ENCODE data around the gene MAPK8IP3. TPM values are rescaled to one million over a fixed set of nuclear protein-coding genes. Genes with fewer than 3 reads are reported as not detected.

The MAPK8IP3 gene
- total RNA-seq, 1 experiment from 2014 or later = 77.4 TPM

DNA sequence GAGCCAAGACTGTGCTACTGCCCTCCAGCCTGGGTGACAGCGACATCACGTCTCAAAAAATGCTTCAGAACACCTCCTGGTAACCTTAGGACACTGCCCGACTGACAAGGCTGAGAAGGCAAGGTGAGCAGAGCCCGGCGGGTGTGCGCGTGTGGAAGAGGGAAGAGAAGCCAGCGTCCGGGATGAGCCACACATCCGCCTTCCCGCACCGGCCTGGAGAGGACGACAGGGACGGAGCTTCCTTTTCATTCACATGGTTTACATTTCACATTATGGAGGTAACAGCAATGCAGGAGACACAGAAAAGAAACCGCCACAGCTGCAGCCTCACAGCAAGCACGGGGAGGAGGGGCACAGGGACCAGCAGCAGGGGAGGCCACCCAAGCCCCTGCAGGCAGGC is 104.1 kb downstream of the MAPK8IP3 start:
- intact Hi-C loops (cut with micrococcal nuclease) = no loop called here
- Mint-ChIP-seq H3K9me3 (ENCODE audit: unreplicated experiment) (no peaks in the 10 kb centered on the region), H3K4me1 (ENCODE audit: insufficient read depth, unreplicated experiment) (no peaks in the 10 kb centered on the region), H3K36me3 (ENCODE audit: insufficient read depth, unreplicated experiment) (peaks cover 39% of the 10 kb centered on the region), H3K27me3 (ENCODE audit: insufficient read depth, unreplicated experiment) (no peaks in the 10 kb centered on the region), H3K4me3 (ENCODE audit: unreplicated experiment) (no peak overlapping the region), H3K27ac (ENCODE audit: low read depth, unreplicated experiment) (no peak overlapping the region)
- BruUV-seq (replicated peaks) = no TSS peak
- DNase-seq (ENCODE audit: unreplicated experiment) = no peak
- ChIA-PET CTCF (no interaction called here), POLR2A (no interaction called here)
- TF ChIP-seq, protein P1, sequence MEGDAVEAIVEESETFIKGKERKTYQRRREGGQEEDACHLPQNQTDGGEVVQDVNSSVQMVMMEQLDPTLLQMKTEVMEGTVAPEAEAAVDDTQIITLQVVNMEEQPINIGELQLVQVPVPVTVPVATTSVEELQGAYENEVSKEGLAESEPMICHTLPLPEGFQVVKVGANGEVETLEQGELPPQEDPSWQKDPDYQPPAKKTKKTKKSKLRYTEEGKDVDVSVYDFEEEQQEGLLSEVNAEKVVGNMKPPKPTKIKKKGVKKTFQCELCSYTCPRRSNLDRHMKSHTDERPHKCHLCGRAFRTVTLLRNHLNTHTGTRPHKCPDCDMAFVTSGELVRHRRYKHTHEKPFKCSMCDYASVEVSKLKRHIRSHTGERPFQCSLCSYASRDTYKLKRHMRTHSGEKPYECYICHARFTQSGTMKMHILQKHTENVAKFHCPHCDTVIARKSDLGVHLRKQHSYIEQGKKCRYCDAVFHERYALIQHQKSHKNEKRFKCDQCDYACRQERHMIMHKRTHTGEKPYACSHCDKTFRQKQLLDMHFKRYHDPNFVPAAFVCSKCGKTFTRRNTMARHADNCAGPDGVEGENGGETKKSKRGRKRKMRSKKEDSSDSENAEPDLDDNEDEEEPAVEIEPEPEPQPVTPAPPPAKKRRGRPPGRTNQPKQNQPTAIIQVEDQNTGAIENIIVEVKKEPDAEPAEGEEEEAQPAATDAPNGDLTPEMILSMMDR (IDR thresholded peaks at IDR 0.05; ENCODE audit: unreplicated experiment) = no peak

DNA sequence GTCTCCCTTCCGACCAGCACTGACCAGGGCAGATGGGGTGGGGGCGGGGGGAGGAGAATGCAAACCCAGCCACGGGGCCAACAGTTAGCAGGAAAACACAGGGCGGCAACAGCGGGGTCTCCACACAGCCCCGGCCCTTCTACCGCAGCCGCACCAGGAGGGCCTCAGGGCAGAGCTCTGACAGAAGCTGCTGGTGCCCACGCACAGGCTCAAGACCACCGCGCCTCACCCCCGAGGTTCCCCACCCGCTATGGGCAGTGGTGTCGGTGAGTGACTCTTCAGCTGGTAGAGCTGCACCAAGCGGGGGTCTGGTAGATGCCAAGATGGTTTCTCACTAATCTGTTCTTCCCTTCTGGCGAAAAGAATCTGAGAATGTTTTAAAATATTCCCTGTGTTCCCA is 104.5 kb downstream of the MAPK8IP3 start:
- H3K4me3 Mint-ChIP-seq (ENCODE audit: unreplicated experiment) = no peak overlapping the region
- H3K4me1 Mint-ChIP-seq (ENCODE audit: insufficient read depth, unreplicated experiment) = no peaks in the 10 kb centered on the region
- H3K27me3 Mint-ChIP-seq (ENCODE audit: insufficient read depth, unreplicated experiment) = no peaks in the 10 kb centered on the region
- POLR2A ChIA-PET = no interaction called here
- TF ChIP-seq, protein P1 (IDR thresholded peaks at IDR 0.05; ENCODE audit: unreplicated experiment) = no peak
- H3K27ac Mint-ChIP-seq (ENCODE audit: low read depth, unreplicated experiment) = no peak overlapping the region
- no peaks in the 10 kb centered on the region for H3K9me3 Mint-ChIP-seq (ENCODE audit: unreplicated experiment)
- CTCF ChIA-PET = no interaction called here
- BruUV-seq (replicated peaks) = no TSS peak
- no peak for DNase-seq (ENCODE audit: unreplicated experiment)
- peaks cover 44% of the 10 kb centered on the region for H3K36me3 Mint-ChIP-seq (ENCODE audit: insufficient read depth, unreplicated experiment)
- intact Hi-C loops (cut with micrococcal nuclease) = no loop called here

DNA sequence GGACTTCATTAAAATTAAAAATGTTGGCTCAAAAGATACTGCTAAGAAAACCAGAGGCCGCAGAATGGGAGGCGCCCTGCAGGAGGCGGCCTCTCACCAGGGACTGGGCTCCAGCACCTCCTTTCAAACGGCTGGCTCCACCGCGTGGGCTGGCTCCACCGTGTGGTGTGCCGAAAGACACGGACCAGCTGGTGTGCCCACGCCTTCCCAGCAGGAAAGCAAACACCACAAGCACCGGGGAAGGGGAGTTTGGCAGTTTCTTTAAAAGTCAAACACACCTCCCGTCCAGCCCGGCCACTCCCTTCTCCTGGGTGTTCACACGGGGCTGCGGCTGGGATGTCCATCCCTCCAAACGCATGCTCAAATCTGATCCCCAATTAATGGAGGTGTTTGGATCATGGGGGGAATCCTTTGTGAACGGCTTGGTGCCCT is 106.8 kb downstream of the MAPK8IP3 start:
- intact Hi-C loops (cut with micrococcal nuclease) = no loop called here
- no peaks in the 10 kb centered on the region for H3K9me3 Mint-ChIP-seq (ENCODE audit: unreplicated experiment)
- no TSS peak for BruUV-seq (replicated peaks)
- ChIA-PET CTCF (no interaction called here), POLR2A (no interaction called here)
- H3K36me3 Mint-ChIP-seq (ENCODE audit: insufficient read depth, unreplicated experiment) = peaks cover 54% of the 10 kb centered on the region
- H3K27me3 Mint-ChIP-seq (ENCODE audit: insufficient read depth, unreplicated experiment) = no peaks in the 10 kb centered on the region
- TF ChIP-seq, protein P1 (IDR thresholded peaks at IDR 0.05; ENCODE audit: unreplicated experiment) = peak; percentile 18
- H3K4me1 Mint-ChIP-seq (ENCODE audit: insufficient read depth, unreplicated experiment) = no peaks in the 10 kb centered on the region
- H3K4me3 Mint-ChIP-seq (ENCODE audit: unreplicated experiment) = no peak overlapping the region
- no peak overlapping the region for H3K27ac Mint-ChIP-seq (ENCODE audit: low read depth, unreplicated experiment)
- peak; percentile 47 for DNase-seq (ENCODE audit: unreplicated experiment)

DNA sequence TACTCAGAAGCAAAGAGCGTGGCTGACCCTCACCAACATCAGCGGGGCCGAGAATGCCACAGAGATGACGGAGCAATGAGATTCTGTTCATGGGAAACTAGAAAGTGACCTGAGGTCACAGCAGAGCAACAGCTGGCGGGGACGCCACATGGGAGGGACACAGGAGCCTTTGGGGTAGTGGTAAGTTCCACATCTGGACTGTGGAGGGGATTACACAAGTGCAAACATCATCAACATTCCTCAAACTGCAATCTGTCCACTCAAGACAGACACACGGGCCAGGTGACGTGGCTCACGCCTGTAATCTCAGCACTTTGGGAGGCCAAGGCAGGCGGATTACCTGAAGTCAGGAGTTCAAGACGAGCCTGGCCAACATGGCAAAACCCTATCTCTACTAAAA is 109.5 kb downstream of the MAPK8IP3 start:
- Mint-ChIP-seq H3K36me3 (ENCODE audit: insufficient read depth, unreplicated experiment) (peaks cover 45% of the 10 kb centered on the region), H3K9me3 (ENCODE audit: unreplicated experiment) (no peaks in the 10 kb centered on the region), H3K4me3 (ENCODE audit: unreplicated experiment) (no peak overlapping the region), H3K4me1 (ENCODE audit: insufficient read depth, unreplicated experiment) (no peaks in the 10 kb centered on the region), H3K27ac (ENCODE audit: low read depth, unreplicated experiment) (no peak overlapping the region), H3K27me3 (ENCODE audit: insufficient read depth, unreplicated experiment) (no peaks in the 10 kb centered on the region)
- no peak for DNase-seq (ENCODE audit: unreplicated experiment)
- TF ChIP-seq, protein P1 (IDR thresholded peaks at IDR 0.05; ENCODE audit: unreplicated experiment) = no peak
- intact Hi-C loops (cut with micrococcal nuclease) = no loop called here
- CTCF ChIA-PET = no interaction called here
- BruUV-seq (replicated peaks) = no TSS peak
- POLR2A ChIA-PET = interaction anchor here (2.1 kb wide), 1 partner anchor 11 kb away, joined by 7 read pairs; the partner anchor contains the start of genes FAHD1 and HAGH

All from MCF 10A (cell line).